ENCODE data around the gene RXRA. TPM values are rescaled to one million over a fixed set of nuclear protein-coding genes. Genes with fewer than 3 reads are reported as not detected.

Gene RXRA
- total and polyA plus RNA-seq, 2 of the 13 experiments (the other 11 are each of a cell fraction or from before 2014, with no cell fraction given) = 18.9 to 29.2 TPM

DNA sequence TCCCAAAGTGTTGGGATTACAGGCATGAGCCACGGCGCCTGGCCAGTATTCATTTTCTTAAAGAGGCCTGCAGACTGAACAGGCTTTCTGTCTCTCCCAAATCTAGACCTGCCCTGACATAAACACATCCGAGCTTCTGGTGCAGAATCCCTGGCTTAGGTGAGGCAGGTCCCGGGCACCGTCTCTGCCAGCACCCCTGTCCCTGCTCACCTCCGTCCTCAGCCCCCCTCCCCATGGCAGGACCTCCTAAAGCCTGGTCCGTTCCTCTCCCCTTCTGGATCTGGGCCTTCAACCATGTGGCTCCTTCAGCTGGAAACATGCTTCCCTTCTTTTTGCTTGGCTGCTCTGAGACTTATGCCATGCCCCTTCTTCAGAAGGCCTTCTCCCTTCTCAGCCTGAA is 22.7 kb upstream of the RXRA start (continued):
- TF ChIP-seq, protein P1, sequence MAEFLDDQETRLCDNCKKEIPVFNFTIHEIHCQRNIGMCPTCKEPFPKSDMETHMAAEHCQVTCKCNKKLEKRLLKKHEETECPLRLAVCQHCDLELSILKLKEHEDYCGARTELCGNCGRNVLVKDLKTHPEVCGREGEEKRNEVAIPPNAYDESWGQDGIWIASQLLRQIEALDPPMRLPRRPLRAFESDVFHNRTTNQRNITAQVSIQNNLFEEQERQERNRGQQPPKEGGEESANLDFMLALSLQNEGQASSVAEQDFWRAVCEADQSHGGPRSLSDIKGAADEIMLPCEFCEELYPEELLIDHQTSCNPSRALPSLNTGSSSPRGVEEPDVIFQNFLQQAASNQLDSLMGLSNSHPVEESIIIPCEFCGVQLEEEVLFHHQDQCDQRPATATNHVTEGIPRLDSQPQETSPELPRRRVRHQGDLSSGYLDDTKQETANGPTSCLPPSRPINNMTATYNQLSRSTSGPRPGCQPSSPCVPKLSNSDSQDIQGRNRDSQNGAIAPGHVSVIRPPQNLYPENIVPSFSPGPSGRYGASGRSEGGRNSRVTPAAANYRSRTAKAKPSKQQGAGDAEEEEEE (CRISPR knock-in tag; IDR thresholded peaks at IDR 0.05; ENCODE audit: borderline replicate concordance) = no peak
- no peak for TF ChIP-seq MEF2D (CRISPR knock-in tag; IDR thresholded peaks at IDR 0.05)
- TF ChIP-seq HOXD1 (CRISPR knock-in tag; IDR thresholded peaks at IDR 0.05) = no peak
- TF ChIP-seq ATM (IDR thresholded peaks at IDR 0.05; ENCODE audit: borderline replicate concordance) = no peak
- no peak for TF ChIP-seq POGZ (CRISPR knock-in tag; IDR thresholded peaks at IDR 0.05)

DNA sequence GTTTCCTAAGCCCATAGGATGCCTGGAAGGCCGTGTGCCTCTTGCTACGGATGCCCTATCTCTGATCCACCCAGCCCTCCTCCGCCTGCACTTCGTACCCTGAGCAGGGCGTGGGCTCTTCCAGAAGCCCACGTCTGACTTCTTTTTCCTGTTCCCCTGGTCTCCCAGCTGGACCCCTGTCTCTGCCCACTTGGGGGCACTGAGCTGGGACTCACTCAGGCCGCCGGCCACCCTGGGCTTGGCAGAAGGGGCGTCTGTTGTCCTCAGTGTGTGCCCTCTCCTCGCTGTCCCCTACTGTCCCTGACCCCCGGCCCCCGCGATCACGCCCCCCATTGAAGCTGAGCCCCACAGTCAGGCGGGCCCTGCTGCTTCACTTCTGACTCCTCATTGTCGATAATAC is 22.0 kb upstream of the RXRA start:
- H3K36me3 ChIP-seq (replicated peaks in 1 of 2; ENCODE audit: control insufficient read depth in 1 of 2, insufficient read depth in 2 of 2, low read length in 2 of 2) = no peaks in the 10 kb centered on the region
- peaks cover 3 to 26% of the 10 kb centered on the region in 2 experiments for H3K27me3 ChIP-seq (ENCODE audit: control insufficient read depth in 1 of 2, insufficient read depth in 2 of 2, low read length in 2 of 2)
- intact Hi-C loops (cut with micrococcal nuclease; ENCODE audit: unreplicated experiment) (no loop called here), in situ Hi-C loops (cut with HindIII; ENCODE audit: extremely low pct_ligation_motif_present, low pct_unique_long_range_greater_than_20kb) (no loop called here)
- ATAC-seq = no peak
- H3K4me3 ChIP-seq (replicated peaks in 1 of 3; ENCODE audit: insufficient read depth in 1 of 3, low read depth in 2 of 3, low read length in 3 of 3) = no peak overlapping the region
- H2AFZ ChIP-seq (ENCODE audit: low read length) = no peak overlapping the region
- ChIA-PET POLR2A (no interaction called here), CTCF (ENCODE audit: low intra/inter-chr PET ratio, low total read pairs) (no interaction called here)
- TF ChIP-seq FOSL1 (CRISPR knock-in tag; IDR thresholded peaks at IDR 0.05; ENCODE audit: borderline replicate concordance) = no peak
- no peak for TF ChIP-seq PLRG1 (conservative IDR thresholded peaks at IDR 0.05)
- no peak for TF ChIP-seq ZNF556 (CRISPR knock-in tag; IDR thresholded peaks at IDR 0.05; ENCODE audit: borderline replicate concordance)
- TF ChIP-seq SAFB2 (CRISPR knock-in tag; IDR thresholded peaks at IDR 0.05; ENCODE audit: borderline replicate concordance, low read depth) = no peak
- TF ChIP-seq, protein P2, sequence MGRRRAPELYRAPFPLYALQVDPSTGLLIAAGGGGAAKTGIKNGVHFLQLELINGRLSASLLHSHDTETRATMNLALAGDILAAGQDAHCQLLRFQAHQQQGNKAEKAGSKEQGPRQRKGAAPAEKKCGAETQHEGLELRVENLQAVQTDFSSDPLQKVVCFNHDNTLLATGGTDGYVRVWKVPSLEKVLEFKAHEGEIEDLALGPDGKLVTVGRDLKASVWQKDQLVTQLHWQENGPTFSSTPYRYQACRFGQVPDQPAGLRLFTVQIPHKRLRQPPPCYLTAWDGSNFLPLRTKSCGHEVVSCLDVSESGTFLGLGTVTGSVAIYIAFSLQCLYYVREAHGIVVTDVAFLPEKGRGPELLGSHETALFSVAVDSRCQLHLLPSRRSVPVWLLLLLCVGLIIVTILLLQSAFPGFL (CRISPR knock-in tag; IDR thresholded peaks at IDR 0.05) = no peak
- TF ChIP-seq ZNF614 (CRISPR knock-in tag; IDR thresholded peaks at IDR 0.05; ENCODE audit: borderline replicate concordance) = no peak
- no peak for TF ChIP-seq ZNF331 (CRISPR knock-in tag; IDR thresholded peaks at IDR 0.05)
- TF ChIP-seq, protein P3, sequence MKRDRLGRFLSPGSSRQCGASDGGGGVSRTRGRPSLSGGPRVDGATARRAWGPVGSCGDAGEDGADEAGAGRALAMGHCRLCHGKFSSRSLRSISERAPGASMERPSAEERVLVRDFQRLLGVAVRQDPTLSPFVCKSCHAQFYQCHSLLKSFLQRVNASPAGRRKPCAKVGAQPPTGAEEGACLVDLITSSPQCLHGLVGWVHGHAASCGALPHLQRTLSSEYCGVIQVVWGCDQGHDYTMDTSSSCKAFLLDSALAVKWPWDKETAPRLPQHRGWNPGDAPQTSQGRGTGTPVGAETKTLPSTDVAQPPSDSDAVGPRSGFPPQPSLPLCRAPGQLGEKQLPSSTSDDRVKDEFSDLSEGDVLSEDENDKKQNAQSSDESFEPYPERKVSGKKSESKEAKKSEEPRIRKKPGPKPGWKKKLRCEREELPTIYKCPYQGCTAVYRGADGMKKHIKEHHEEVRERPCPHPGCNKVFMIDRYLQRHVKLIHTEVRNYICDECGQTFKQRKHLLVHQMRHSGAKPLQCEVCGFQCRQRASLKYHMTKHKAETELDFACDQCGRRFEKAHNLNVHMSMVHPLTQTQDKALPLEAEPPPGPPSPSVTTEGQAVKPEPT (CRISPR knock-in tag; IDR thresholded peaks at IDR 0.05; ENCODE audit: low read depth) = no peak
- TF ChIP-seq, protein P4, sequence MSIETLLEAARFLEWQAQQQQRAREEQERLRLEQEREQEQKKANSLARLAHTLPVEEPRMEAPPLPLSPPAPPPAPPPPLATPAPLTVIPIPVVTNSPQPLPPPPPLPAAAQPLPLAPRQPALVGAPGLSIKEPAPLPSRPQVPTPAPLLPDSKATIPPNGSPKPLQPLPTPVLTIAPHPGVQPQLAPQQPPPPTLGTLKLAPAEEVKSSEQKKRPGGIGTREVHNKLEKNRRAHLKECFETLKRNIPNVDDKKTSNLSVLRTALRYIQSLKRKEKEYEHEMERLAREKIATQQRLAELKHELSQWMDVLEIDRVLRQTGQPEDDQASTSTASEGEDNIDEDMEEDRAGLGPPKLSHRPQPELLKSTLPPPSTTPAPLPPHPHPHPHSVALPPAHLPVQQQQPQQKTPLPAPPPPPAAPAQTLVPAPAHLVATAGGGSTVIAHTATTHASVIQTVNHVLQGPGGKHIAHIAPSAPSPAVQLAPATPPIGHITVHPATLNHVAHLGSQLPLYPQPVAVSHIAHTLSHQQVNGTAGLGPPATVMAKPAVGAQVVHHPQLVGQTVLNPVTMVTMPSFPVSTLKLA (IDR thresholded peaks at IDR 0.05) = no peak
- no peak for TF ChIP-seq FLYWCH1 (CRISPR knock-in tag; IDR thresholded peaks at IDR 0.05)
- no TSS peak for BruUV-seq (replicated peaks)
- no peaks in the 10 kb centered on the region for H3K9me3 ChIP-seq (ENCODE audit: low read length)
- H3K27ac ChIP-seq (ENCODE audit: extremely low read length, insufficient read depth, low read length) = no peak overlapping the region
- no peak overlapping the region for H3K4me2 ChIP-seq (ENCODE audit: low read depth, low read length)
- H3K9ac ChIP-seq (ENCODE audit: insufficient read depth, low read depth, low read length) = no peak overlapping the region
- FAIRE-seq = no peak
- DNase-seq (ENCODE audit: low spot score) = no peak
- 31% methylated on average over 9 of the region's 16 CpGs for WGBS (ENCODE audit: low lambda C conversion rate)
- peaks cover 21% of the 10 kb centered on the region for H3K4me1 ChIP-seq (ENCODE audit: insufficient read depth, low read length)
- H3K79me2 ChIP-seq (ENCODE audit: insufficient read depth, low read length) = no peaks in the 10 kb centered on the region
- no peaks in the 10 kb centered on the region for H4K20me1 ChIP-seq (ENCODE audit: insufficient read depth, low read length)
